Heart left ventricle (tissue), 16 donors: ENCODE measurements around the gene RHBDF2. TPM values are rescaled to one million over a fixed set of nuclear protein-coding genes. Genes with fewer than 3 reads are reported as not detected.
A peak's percentile ranks its signal among the peaks of the same experiment; 100 is the strongest.

Experiments used
- ATAC-seq, 4 donors: fragments of 200-7000 bp; cut with Tn5 transposase; one replicate each; pipeline ENCODE4 v1.9.1; 2020 to 2022; ENCODE audit warnings: moderate library complexity in 4 of 4, mild to moderate bottlenecking in 3 of 4, moderate number of reproducible peaks in 1 of 4
- DNase-seq, 5 donors: peaks; one replicate each; pipeline ENCODE4 v3.0.0-alpha.2; 2020
- H3K27ac ChIP-seq, 12 donors: fragments of 200-600 bp; sonication (generic) in 4 of 12; one replicate each; pipeline versions ENCODE4 v1.5.0 to v1.8.0; 2016 to 2022; ENCODE audit warnings: mild to moderate bottlenecking in 2 of 12
- H3K27me3 ChIP-seq, 9 donors: fragments of 200-600 bp; sonication (generic) in 2 of 9; one replicate each; pipeline versions ENCODE4 v1.5.1 to v1.8.0; 2016 to 2022; ENCODE audit warnings: mild to moderate bottlenecking in 3 of 9
- H3K36me3 ChIP-seq, 9 donors: fragments of 200-600 bp; sonication (generic) in 2 of 9; one replicate each; pipeline versions ENCODE4 v1.5.0 to v1.8.0; 2018 to 2022; ENCODE audit warnings: mild to moderate bottlenecking in 2 of 9
- H3K4me1 ChIP-seq, 12 donors: fragments of 200-600 bp; sonication (generic) in 4 of 12; one replicate each; pipeline versions ENCODE4 v1.5.0 to v1.8.0; 2016 to 2022; ENCODE audit warnings: mild to moderate bottlenecking in 3 of 12
- H3K4me3 ChIP-seq, 12 donors: fragments of 200-600 bp; sonication (generic) in 4 of 12; one replicate each; pipeline versions ENCODE4 v1.5.0 to v1.8.0; 2017 to 2022; ENCODE audit warnings: mild to moderate bottlenecking in 9 of 12, moderate library complexity in 4 of 12
- H3K9me3 ChIP-seq, 12 donors: fragments of 200-600 bp; sonication (generic) in 4 of 12; one replicate each; pipeline versions ENCODE4 v1.5.0 to v1.8.0; 2016 to 2022; ENCODE audit warnings: mild to moderate bottlenecking in 1 of 12
- CTCF ChIP-seq, 12 donors: fragments of 200-600 bp; sonication (generic) in 4 of 12; IDR thresholded peaks; one replicate each; pipeline versions ENCODE4 v1.5.0 to v1.8.0; 2018 to 2022; ENCODE audit warnings: antibody characterized with exemption in 12 of 12, mild to moderate bottlenecking in 5 of 12
- POLR2A ChIP-seq, 2 donors: fragments of 450-650 bp; IDR thresholded peaks; one replicate each; pipeline ENCODE4 v1.6.1; 2017; ENCODE audit warnings: antibody characterized with exemption in 2 of 2, mild to moderate bottlenecking in 2 of 2, moderate library complexity in 2 of 2
- WGBS, 4 donors: extraction: QIAGEN DNeasy Blood & Tissue Kit in 2 of 4; methylation state at CpG; one replicate each; pipeline versions ENCODE4 v1.1.5 to v1.1.7; 2013 to 2018; 5-methylcytosine and 5-hydroxymethylcytosine counted together
- intact Hi-C, 10 donors: fragments of 100-400 bp; cut with DNase I; formaldehyde crosslinking; loops; one replicate each; pipeline versions ENCODE4 v1.11.1 to v1.14.2; 2022
- polyA plus RNA-seq, 2 donors: library from polyadenylated mRNA; stranded (reverse); fragments of 200-250 nt; gene quantifications; one replicate each; pipeline ENCODE4 v1.2.3, GENCODE V29; 2013
- total RNA-seq, 9 donors: library from RNA; depleted of rRNA in 2 of 9; stranded (reverse); fragments of >200 nt in 2 of 9; fragmentation: NEBNext Ultra II Directional in 3 of 9; extraction: Animal tissue kit (Norgen Biotek cat#: 25700) in 3 of 9; gene quantifications; one replicate each; pipeline versions ENCODE4 v1.1.0 to v1.2.4, GENCODE V29; 2016 to 2023
- donor health status: ischemic (EF 13 %, LVEDD 7.1; RV severe dilation, severe dysfunction).
- donor health status: healthy with polysubstance abuse.
- donor health status: DM: no; HTN: yes; CAD: no.
- donor health status: DM: no; HTN: no; CAD: no.
- donor health status: ischemic (EF 25% LVEDD 6.9; RV normal size, moderate dysfunction).
- donor health status: ischemic (EF 25% LVEDD 5.7; RV mildly dilated, moderate dysfunction).
- donor health status: healthy.
- donor health status: DM: yes; HTN: yes; CAD: no.
- donor health status: ischemic (EF 35%, LVEDD 5.7; RV mildly dilated, moderate dysfunction).
- donor health status: nonischemic (EF 11% LVEDD 7.7; RV severe dilation, severe dysfunction).
- donor health status: DM: yes; HTN: yes; CAD: no.
- donor health status: PGD.
- donor health status: ischemic (EF 29% LVEDD 5.4; RV normal size, mild dysfunction).
- donor health status: nonischemic (EF 23%, LVEDD 6.1; RV moderate dilation, normal function).

Gene RHBDF2
- total and polyA plus RNA-seq, 11 donors: 6.3 to 49.4 (median 14.1) TPM

DNA sequence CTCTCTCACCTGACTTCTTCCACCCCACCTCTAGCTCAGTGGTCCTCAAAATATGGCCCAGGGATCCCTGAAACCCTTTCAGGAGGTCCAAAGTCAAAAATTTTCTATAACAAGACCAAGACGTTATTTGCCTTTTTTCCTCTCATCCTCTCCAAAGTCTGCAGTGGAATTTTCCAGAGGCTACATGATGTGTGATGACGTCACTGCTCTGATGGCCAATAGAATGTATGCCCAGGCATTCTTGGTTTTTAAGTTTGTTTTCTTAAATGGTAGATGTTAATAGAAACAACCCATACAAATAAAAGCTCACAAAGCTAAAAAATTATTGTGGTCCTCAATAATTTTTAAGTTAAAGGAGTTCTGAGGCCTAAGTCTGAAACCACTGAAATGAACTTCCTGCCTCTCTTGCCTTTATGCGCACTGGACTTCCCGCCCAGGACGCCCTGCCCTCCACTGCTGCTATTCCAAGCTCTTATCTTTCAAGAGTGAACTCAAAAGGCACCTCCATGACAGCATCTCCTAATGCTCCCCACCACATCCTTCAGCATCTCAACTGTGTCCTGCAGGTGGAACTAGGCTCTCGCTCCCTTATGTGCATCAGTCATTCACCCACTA is 61.8 kb downstream of the RHBDF2 start:
- Histone ChIP-seq H3K36me3 (no peaks in the 10 kb centered on the region), H3K4me3 (no peak overlapping the region), H3K27me3 (no peaks in the 10 kb centered on the region), H3K4me1 (peaks cover 0 to 75% (median 40%) of the 10 kb centered on the region in 12 donors), H3K27ac (peak overlapping the region in 5 of 12 donors; percentile 7 to 59 (median 30)), H3K9me3 (no peaks in the 10 kb centered on the region)
- no peak for TF ChIP-seq POLR2A (IDR thresholded peaks at IDR 0.05)
- TF ChIP-seq CTCF (IDR thresholded peaks at IDR 0.05): no peak
- DNase-seq: no peak
- WGBS, 4 donors: 80 to 87% (median 83%) methylated on average over 6 of the region's 6 CpGs
- ATAC-seq: no peak
- intact Hi-C loops: no loop called here

- Histone ChIP-seq H3K36me3 (no peaks in the 10 kb centered on the region), H3K27ac (peak overlapping the region in 5 of 12 donors; percentile 7 to 59 (median 30)), H3K4me3 (no peak overlapping the region), H3K27me3 (no peaks in the 10 kb centered on the region), H3K4me1 (peaks cover 0 to 73% (median 38%) of the 10 kb centered on the region in 12 donors), H3K9me3 (no peaks in the 10 kb centered on the region)
- intact Hi-C loops: no loop called here
- WGBS, 4 donors: 57 to 76% (median 64%) methylated on average over 9 of the region's 9 CpGs
- DNase-seq: no peak
- peak in 3 of 4 donors; percentile 42 to 48 (median 47) for ATAC-seq
- no peak for TF ChIP-seq POLR2A (IDR thresholded peaks at IDR 0.05)
- no peak for TF ChIP-seq CTCF (IDR thresholded peaks at IDR 0.05)
These were observed 62.3 kb downstream of the RHBDF2 start for GRCh38 chr17:76438906-76439305.

GRCh38 chr17:76437467-76438402 is 63.5 kb downstream of the RHBDF2 start:
- peak overlapping the region in 1 of 12 donors; percentile 30 for H3K27ac ChIP-seq
- 71 to 76% (median 73%) methylated on average over 13 of the region's 13 CpGs for WGBS, 4 donors
- intact Hi-C loops: no loop called here
- no peak overlapping the region for H3K4me3 ChIP-seq
- DNase-seq (no peak), ATAC-seq (no peak)
- H3K36me3 ChIP-seq: no peaks in the 10 kb centered on the region
- TF ChIP-seq POLR2A (IDR thresholded peaks at IDR 0.05) (no peak), CTCF (IDR thresholded peaks at IDR 0.05) (no peak)
- peaks cover 0 to 72% (median 34%) of the 10 kb centered on the region in 12 donors for H3K4me1 ChIP-seq
- no peaks in the 10 kb centered on the region for H3K27me3 ChIP-seq
- H3K9me3 ChIP-seq: no peaks in the 10 kb centered on the region

- Histone ChIP-seq H3K9me3 (no peaks in the 10 kb centered on the region), H3K36me3 (no peaks in the 10 kb centered on the region), H3K27ac (peak overlapping the region in 2 of 12 donors; percentile 18 to 34), H3K4me1 (peaks cover 0 to 73% (median 40%) of the 10 kb centered on the region in 12 donors), H3K4me3 (no peak overlapping the region), H3K27me3 (no peaks in the 10 kb centered on the region)
- intact Hi-C loops: no loop called here
- DNase-seq (no peak), ATAC-seq (peak in 1 of 4 donors; percentile 9)
- WGBS, 4 donors: 86 to 92% (median 89%) methylated on average over 7 to 11 of the region's 11 CpGs
- TF ChIP-seq POLR2A (IDR thresholded peaks at IDR 0.05) (no peak), CTCF (IDR thresholded peaks at IDR 0.05) (no peak)
These were observed 65.5 kb downstream of the RHBDF2 start for GRCh38 chr17:76435751-76436150.
